Measurements from ENCODE around the gene LYZL6. TPM values are rescaled to one million over a fixed set of nuclear protein-coding genes. Genes with fewer than 3 reads are reported as not detected.

The LYZL6 gene
- total RNA-seq, 4 donors from 2014 or later: not detected

DNA sequence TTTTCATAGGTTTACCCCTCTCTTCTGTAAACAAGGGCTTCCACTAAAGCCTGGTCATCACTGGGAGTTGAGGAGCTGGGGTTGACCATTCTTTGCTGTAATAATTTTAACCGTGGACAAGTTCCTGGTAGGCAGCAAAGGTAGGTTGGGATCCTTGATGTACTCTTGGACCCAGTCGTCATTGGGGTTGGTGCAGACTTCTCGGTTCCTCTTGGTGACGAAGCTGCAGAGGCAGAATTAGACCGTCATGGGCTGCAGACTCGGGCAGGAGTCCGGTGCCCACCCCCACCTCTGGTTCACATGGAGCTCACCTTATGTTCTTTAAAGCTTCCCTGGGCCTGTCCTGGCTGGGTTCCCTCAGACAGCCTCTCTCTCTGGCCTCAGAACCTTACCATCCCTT lies 34.0 kb upstream of the LYZL6 start:
- H3K4me1 ChIP-seq: peaks cover 6 to 15% (median 10%) of the 10 kb centered on the region in 4 donors
- H3K9me3 ChIP-seq: no peaks in the 10 kb centered on the region
- WGBS: 87% methylated on average over 7 of the region's 7 CpGs
- no peaks in the 10 kb centered on the region for H3K36me3 ChIP-seq
- DNase-seq (ENCODE audit: extremely low spot score): peak; percentile 42
- TF ChIP-seq EP300 (IDR thresholded peaks at IDR 0.05): no peak
- TF ChIP-seq POLR2A (IDR thresholded peaks at IDR 0.05; ENCODE audit: low read depth): no peak
- no peak for TF ChIP-seq POLR2AphosphoS5 (IDR thresholded peaks at IDR 0.05)
- TF ChIP-seq, protein P1, sequence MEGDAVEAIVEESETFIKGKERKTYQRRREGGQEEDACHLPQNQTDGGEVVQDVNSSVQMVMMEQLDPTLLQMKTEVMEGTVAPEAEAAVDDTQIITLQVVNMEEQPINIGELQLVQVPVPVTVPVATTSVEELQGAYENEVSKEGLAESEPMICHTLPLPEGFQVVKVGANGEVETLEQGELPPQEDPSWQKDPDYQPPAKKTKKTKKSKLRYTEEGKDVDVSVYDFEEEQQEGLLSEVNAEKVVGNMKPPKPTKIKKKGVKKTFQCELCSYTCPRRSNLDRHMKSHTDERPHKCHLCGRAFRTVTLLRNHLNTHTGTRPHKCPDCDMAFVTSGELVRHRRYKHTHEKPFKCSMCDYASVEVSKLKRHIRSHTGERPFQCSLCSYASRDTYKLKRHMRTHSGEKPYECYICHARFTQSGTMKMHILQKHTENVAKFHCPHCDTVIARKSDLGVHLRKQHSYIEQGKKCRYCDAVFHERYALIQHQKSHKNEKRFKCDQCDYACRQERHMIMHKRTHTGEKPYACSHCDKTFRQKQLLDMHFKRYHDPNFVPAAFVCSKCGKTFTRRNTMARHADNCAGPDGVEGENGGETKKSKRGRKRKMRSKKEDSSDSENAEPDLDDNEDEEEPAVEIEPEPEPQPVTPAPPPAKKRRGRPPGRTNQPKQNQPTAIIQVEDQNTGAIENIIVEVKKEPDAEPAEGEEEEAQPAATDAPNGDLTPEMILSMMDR (IDR thresholded peaks at IDR 0.05): no peak
- H3K27ac ChIP-seq (replicated peaks in 1 of 4): no peak overlapping the region
- H3K4me3 ChIP-seq: no peak overlapping the region
- intact Hi-C loops (cut with DNase I): loop anchor here (10.0 kb wide), 1 partner anchor 97 kb away; no protein-coding TSS in a partner anchor
- peaks cover 0 to 9% (median 0%) of the 10 kb centered on the region in 4 donors for H3K27me3 ChIP-seq

DNA sequence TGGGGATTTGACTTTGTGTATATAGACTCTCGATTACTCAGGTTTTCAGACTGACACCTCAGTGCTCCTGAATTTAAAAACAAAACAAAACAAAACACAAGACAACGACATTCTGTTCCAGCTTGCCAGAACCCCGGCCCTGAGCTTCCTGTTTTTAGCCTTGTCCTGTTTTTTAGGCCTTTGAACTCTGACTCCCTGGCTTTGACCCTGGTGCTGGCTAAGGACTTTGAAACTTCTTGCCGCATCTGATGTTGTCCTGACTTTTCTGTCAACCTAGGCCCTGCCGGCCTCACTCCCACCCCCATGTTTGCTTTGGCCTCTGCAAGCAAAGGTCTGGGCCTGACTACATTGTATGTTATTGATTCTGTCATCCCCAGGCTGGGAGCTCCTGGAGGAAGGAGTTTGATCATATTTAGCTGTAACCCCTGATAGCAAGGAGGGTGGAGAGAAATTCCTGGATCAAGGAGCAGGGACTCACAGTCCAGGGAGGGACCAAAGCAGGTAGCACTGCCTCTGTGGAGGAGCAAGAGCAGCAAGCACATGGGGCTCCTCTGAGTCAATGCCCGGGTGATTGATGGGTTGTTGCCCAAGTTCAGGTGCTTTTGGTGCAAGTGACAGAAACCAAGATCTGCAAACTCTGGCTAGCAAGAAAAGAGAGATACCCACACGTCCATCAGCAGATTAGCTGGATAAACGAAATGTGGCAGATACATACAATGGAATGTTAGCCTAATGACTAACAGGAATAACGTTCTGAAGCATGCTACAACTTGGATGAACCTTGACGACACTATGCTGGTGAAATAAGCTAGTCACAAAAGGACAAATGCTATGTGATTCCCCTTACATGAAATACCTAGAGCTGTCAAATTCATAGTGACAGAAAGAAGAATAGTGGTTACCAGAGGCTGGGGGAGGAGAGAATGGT lies 30.1 kb upstream of the LYZL6 start:
- Histone ChIP-seq H3K9me3 (no peaks in the 10 kb centered on the region), H3K4me1 (peaks cover 6 to 24% (median 16%) of the 10 kb centered on the region in 4 donors), H3K27me3 (peaks cover 0 to 9% (median 0%) of the 10 kb centered on the region in 4 donors), H3K4me3 (no peak overlapping the region), H3K36me3 (no peaks in the 10 kb centered on the region), H3K27ac (replicated peaks in 1 of 4) (no peak overlapping the region)
- intact Hi-C loops (cut with DNase I): loop anchor here (10.0 kb wide), 1 partner anchor 101 kb away; no protein-coding TSS in a partner anchor
- peak; percentile 89 for DNase-seq (ENCODE audit: extremely low spot score)
- WGBS: 54% methylated on average over 10 of the region's 10 CpGs
- no peak for TF ChIP-seq EP300 (IDR thresholded peaks at IDR 0.05)
- no peak for TF ChIP-seq POLR2A (IDR thresholded peaks at IDR 0.05; ENCODE audit: low read depth)
- no peak for TF ChIP-seq POLR2AphosphoS5 (IDR thresholded peaks at IDR 0.05)
- TF ChIP-seq, protein P1 (IDR thresholded peaks at IDR 0.05): no peak

DNA sequence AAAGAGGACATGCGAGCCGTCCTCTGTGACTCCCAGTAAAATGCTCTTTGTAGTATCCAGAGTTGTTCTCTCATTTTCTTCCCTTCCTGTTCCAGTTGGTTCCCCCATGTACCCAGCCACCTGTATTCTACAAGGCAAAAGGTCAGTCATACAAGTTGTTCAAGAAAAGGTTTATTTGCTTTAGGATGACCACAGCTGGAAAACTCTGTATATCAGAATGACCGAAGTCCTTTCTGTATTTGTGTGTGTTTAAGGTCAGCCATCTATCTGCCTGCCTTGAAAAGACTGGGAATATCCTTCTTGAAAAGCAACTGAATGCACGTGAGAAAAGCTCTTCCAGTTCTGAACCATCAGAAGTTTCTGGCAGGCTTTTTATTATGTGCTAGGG lies 29.4 kb upstream of the LYZL6 start:
- Histone ChIP-seq H3K4me3 (no peak overlapping the region), H3K4me1 (peaks cover 6 to 24% (median 16%) of the 10 kb centered on the region in 4 donors), H3K27me3 (peaks cover 0 to 4% (median 0%) of the 10 kb centered on the region in 4 donors), H3K9me3 (no peaks in the 10 kb centered on the region), H3K36me3 (no peaks in the 10 kb centered on the region), H3K27ac (replicated peaks in 1 of 4) (peak overlapping the region in 1 of 4 donors; percentile 13)
- intact Hi-C loops (cut with DNase I): loop anchor here (10.0 kb wide), 1 partner anchor 102 kb away; no protein-coding TSS in a partner anchor
- DNase-seq (ENCODE audit: extremely low spot score): no peak
- TF ChIP-seq, protein P1 (IDR thresholded peaks at IDR 0.05): no peak
- TF ChIP-seq POLR2AphosphoS5 (IDR thresholded peaks at IDR 0.05) (no peak), POLR2A (IDR thresholded peaks at IDR 0.05; ENCODE audit: low read depth) (no peak), EP300 (IDR thresholded peaks at IDR 0.05) (no peak)
- 79% methylated on average over 4 of the region's 4 CpGs for WGBS

DNA sequence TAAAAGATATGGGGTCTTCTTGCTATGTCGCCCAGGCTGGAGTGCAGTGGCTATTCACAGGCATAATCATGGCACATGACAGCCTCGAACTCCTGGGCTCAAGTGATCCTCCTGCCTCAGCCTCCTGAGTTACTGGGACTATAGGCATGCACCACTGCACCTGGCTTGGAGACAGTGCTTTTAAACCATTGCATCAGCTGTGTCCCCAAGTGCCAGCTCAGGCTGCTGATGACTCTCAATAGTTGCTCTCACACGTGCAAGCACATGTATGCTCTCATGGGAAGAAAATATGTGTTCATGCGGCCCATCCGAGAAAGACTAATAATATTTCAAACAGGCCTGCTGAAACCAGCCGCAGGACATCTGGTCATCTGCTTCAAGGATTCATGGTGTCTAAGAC lies 29.0 kb upstream of the LYZL6 start:
- no peak overlapping the region for H3K4me3 ChIP-seq
- WGBS: 79% methylated on average over 6 of the region's 6 CpGs
- H3K27ac ChIP-seq (replicated peaks in 1 of 4): peak overlapping the region in 1 of 4 donors; percentile 13
- no peaks in the 10 kb centered on the region for H3K36me3 ChIP-seq
- intact Hi-C loops (cut with DNase I): loop anchor here (10.0 kb wide), 1 partner anchor 102 kb away; no protein-coding TSS in a partner anchor
- H3K4me1 ChIP-seq: peaks cover 6 to 24% (median 16%) of the 10 kb centered on the region in 4 donors
- TF ChIP-seq POLR2A (IDR thresholded peaks at IDR 0.05; ENCODE audit: low read depth) (no peak), EP300 (IDR thresholded peaks at IDR 0.05) (no peak), POLR2AphosphoS5 (IDR thresholded peaks at IDR 0.05) (no peak)
- TF ChIP-seq, protein P1 (IDR thresholded peaks at IDR 0.05): no peak
- no peaks in the 10 kb centered on the region for H3K9me3 ChIP-seq
- DNase-seq (ENCODE audit: extremely low spot score): no peak
- H3K27me3 ChIP-seq: no peaks in the 10 kb centered on the region

Measured in esophagus muscularis mucosa (tissue), 4 donors.